CMK (cell line): ENCODE measurements around the gene CSF3R.

Experiments used
- DNase-seq: peaks from one replicate; pipeline ENCODE4 v3.0.0-alpha.2; 2010; ENCODE audit warnings: low read depth

Gene CSF3R

GRCh38 chr1:36457691-36458090 lies 25.0 kb downstream of the CSF3R start:
- DNase-seq, result peak; percentile 57

GRCh38 chr1:36456391-36456928 lies 26.3 kb downstream of the CSF3R start:
- no peak for DNase-seq

- no peak for DNase-seq
Observed at GRCh38 chr1:36455386-36455785, 27.3 kb downstream of the CSF3R start.

GRCh38 chr1:36453600-36454388 lies 28.9 kb downstream of the CSF3R start:
- no peak for DNase-seq

- DNase-seq, result no peak
Observed at GRCh38 chr1:36453051-36453450, 29.7 kb downstream of the CSF3R start.

- DNase-seq, result no peak
Observed at GRCh38 chr1:36450919-36451305, 31.8 kb downstream of the CSF3R start.

- no peak for DNase-seq
Observed at GRCh38 chr1:36450270-36450918, 32.3 kb downstream of the CSF3R start, which contains the start of gene OSCP1. Gene OSCP1, minus strand, starts transcription at chr1:36450451. Its CDS starts 82 bp downstream, at chr1:36450369.

GRCh38 chr1:36448530-36449056 lies 34.1 kb downstream of the CSF3R start:
- peak; percentile 45 for DNase-seq

- DNase-seq, result no peak
Observed at GRCh38 chr1:36447450-36447849, 35.3 kb downstream of the CSF3R start.

- DNase-seq, result no peak
Observed at GRCh38 chr1:36446746-36447145, 36.0 kb downstream of the CSF3R start.

GRCh38 chr1:36446271-36446670 lies 36.4 kb downstream of the CSF3R start:
- peak; percentile 42 for DNase-seq

- DNase-seq, result no peak
Observed at GRCh38 chr1:36443297-36443696, 39.4 kb downstream of the CSF3R start.

- no peak for DNase-seq
Observed at GRCh38 chr1:36442337-36442736, 40.4 kb downstream of the CSF3R start.

GRCh38 chr1:36440646-36441045 lies 42.1 kb downstream of the CSF3R start:
- DNase-seq, result no peak

GRCh38 chr1:36440044-36440443 lies 42.7 kb downstream of the CSF3R start:
- no peak for DNase-seq

- DNase-seq, result no peak
Observed at GRCh38 chr1:36438715-36439114, 44.0 kb downstream of the CSF3R start.

- no peak for DNase-seq
Observed at GRCh38 chr1:36436821-36437220, 45.9 kb downstream of the CSF3R start.

GRCh38 chr1:36433102-36433501 lies 49.6 kb downstream of the CSF3R start:
- DNase-seq, result no peak

GRCh38 chr1:36432616-36433015 lies 50.1 kb downstream of the CSF3R start:
- no peak for DNase-seq

- no peak for DNase-seq
Observed at GRCh38 chr1:36425791-36426190, 56.9 kb downstream of the CSF3R start.

- no peak for DNase-seq
Observed at GRCh38 chr1:36421649-36422048, 61.1 kb downstream of the CSF3R start.

- DNase-seq, result peak; percentile 86
Observed at GRCh38 chr1:36420836-36421317, 61.8 kb downstream of the CSF3R start.

GRCh38 chr1:36420409-36420808 lies 62.3 kb downstream of the CSF3R start:
- DNase-seq, result no peak
